Fibroblast of villous mesenchyme (primary cell): ENCODE results near the gene STX8. TPM values are rescaled to one million over a fixed set of nuclear protein-coding genes. Genes with fewer than 3 reads are reported as not detected.

Experiments
- DNase-seq: peaks from one replicate; pipeline ENCODE4 v3.0.0-alpha.2; 2010; ENCODE audit warnings: low read depth
- H3K4me3 ChIP-seq: 2 replicates; pipeline ENCODE4 v1.5.1; 2011; ENCODE audit warnings: low read depth, mild to moderate bottlenecking, low read length
- CTCF ChIP-seq: IDR thresholded peaks from 2 replicates; pipeline ENCODE4 v1.5.1; 2012; ENCODE audit warnings: low read depth, mild to moderate bottlenecking, low read length; ENCODE audit not compliant: insufficient read depth
- total RNA-seq: library from RNA; depleted of rRNA; stranded (reverse); fragments of >200 nt; gene quantifications from 2 replicates; pipeline ENCODE4 v1.2.3, GENCODE V29; 2012

Gene STX8
- total RNA-seq, 1 donor: 91.1 TPM

- no peak for DNase-seq
- no peak for TF ChIP-seq CTCF
- no peak overlapping the region for H3K4me3 ChIP-seq
Observed at GRCh38 chr17:9321890-9322289, 253.7 kb downstream of the STX8 start.

- no peak for TF ChIP-seq CTCF
- no peak overlapping the region for H3K4me3 ChIP-seq
- DNase-seq: no peak
Observed at GRCh38 chr17:9315360-9315759, 260.3 kb downstream of the STX8 start.

- no peak overlapping the region for H3K4me3 ChIP-seq
- DNase-seq: no peak
Observed at GRCh38 chr17:9313346-9313745, 262.3 kb downstream of the STX8 start.

GRCh38 chr17:9309216-9309615 lies 266.4 kb downstream of the STX8 start:
- DNase-seq: no peak
- H3K4me3 ChIP-seq: no peak overlapping the region
- TF ChIP-seq CTCF: no peak

More at GRCh38 chr17:9313346-9313745, 262.3 kb downstream of the STX8 start:
- TF ChIP-seq CTCF: no peak

- TF ChIP-seq CTCF: no peak
- H3K4me3 ChIP-seq: no peak overlapping the region
- no peak for DNase-seq
Observed at GRCh38 chr17:9308069-9308468, 267.6 kb downstream of the STX8 start.

- no peak for DNase-seq
- TF ChIP-seq CTCF: no peak
Observed at GRCh38 chr17:9307313-9307998, 268.2 kb downstream of the STX8 start.

GRCh38 chr17:9306086-9306485 lies 269.5 kb downstream of the STX8 start:
- DNase-seq: no peak
- H3K4me3 ChIP-seq: no peak overlapping the region
- TF ChIP-seq CTCF: no peak

More at GRCh38 chr17:9307313-9307998, 268.2 kb downstream of the STX8 start:
- H3K4me3 ChIP-seq: no peak overlapping the region
